Brain pericyte (primary cell): Measurements from ENCODE around the gene PSME4.
"Not testable (repeated sequence)": the region's sequence is repeated elsewhere in the genome, so short reads cannot be mapped to it uniquely, and the experiment has no call there.

Experiments used
- DNase-seq: peaks from one replicate; pipeline ENCODE4 v3.0.0-alpha.2; 2012; ENCODE audit warnings: low read depth, low spot score

PSME4 gene

DNA sequence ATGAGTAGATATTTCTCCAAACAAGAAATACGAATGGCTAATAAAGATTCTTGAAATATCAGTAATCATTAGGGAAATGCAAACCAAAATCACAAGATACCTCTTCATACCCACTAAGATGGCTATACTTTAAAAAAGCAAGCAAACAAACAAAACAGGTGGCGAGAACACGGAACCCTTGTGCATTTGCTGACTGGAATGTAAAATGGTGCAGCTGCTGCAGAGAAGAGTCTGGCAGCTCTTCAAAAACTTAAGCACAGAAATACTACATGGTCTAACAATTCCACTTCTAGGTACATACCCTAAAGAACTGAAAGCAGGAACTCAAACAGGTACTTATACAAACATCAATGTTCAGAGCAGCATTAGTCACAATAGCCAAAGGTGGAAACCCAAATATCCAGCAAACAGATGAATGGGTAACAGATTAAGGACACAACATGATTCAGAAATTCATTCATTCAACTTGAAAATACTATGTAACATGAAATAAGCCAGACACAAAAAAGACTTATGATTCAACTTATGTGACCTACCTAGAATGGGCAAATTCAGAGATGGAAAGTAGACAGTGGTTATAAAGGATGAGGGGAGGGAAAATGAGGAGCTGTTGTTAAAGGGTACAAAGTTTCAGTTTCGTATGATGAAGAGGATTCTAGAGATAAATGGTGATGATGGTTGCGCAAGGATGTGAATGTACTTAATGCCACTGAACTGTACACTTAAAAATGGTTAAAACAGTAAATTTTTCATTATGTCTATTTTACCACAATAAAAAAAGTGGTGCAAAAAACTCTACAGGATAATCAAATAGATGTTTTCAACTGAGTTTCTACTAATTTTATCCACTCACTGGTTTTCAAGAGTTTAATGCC lies 84.2 kb downstream of the PSME4 start:
- DNase-seq: no peak

DNA sequence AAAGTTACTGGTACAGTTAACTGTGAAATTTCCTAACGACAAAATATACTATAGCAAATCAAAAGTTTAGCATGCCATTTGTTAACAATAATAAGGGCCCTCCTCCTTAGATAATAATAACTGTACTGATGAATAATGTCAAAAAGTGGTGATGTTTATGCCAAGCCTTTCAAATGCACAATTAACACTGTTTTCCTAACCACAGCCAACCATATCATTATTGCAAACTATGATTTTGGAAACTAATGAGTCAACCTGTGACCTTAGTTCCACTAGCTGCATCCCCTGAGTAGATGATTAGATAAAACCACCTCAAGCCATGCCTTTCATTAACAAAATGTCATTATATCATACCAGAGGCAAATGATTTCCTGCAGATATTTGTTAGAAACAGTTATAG lies 85.9 kb downstream of the PSME4 start:
- DNase-seq: no peak

DNA sequence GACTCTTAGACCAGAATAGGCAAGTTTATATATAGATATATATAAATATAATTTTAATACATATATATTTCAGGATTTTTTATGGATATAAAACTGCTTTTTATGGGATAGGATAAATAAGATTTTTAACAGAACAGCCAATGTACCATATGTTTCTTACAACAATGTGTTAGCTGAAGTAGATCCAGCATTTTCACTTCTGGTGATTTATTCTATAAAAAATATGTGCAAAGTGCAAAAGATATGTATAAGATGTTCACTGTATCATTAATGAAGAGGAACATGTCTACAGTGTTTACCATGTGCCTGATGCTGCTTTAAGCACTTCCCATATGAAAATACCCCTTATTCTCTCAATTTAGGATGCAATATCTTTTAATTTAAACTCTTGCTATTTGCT lies 88.8 kb downstream of the PSME4 start:
- no peak for DNase-seq

DNA sequence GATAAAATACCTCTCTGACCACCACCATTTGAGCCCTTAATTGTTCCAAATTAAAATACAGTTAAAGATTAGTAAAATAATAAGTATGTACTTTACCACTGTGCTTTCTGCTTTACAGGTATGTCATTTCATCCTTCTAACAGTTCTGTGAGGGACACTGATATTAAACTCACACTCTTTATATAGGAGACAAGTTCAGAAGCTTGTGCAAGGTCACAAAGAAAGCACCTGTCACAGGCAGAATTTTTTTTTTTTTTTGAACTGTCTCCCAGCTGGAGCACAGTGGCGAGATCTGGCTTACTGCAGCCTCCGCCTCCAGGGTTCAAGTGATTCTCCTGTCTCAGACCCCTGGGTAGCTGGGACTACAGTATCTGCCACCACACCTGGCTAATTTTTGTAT lies 89.4 kb downstream of the PSME4 start:
- DNase-seq: no peak

DNA sequence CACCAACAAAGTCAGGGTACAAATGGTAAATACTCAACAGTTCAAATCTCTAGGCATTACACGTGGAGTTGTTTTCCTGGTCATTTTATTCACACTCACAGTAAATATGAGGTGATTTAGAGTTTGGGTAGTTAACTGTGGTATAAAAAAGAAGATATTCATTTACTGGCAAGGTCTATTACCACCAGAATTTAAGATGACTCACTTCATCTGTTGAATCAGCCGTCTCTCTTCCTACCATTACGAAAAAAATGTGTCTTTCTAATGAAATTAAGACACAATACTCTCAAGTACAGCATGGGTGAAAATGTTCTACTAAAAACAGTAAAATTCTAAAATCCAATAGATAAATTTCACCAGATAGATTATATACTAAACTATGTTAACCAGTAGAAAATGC lies 90.0 kb downstream of the PSME4 start:
- DNase-seq: no peak

DNA sequence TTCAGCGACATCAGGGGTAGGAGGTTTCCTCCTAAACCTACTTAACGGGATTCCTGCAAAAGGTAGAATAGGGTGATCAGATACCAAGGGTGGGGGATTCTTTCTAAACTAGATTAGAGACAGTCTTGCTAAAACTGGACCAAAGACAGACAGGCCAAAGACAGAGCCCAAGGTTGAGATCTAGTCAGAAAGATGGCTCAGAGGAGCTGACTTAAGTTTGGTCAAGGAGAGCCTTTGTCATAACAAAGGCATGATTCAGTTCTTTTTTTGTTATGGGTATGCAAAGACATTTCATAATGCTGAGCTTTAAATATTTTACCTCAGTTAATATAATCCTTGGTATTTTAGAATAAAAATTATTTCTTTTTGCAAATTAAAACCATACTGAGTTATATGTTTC lies 93.2 kb downstream of the PSME4 start:
- no peak for DNase-seq

DNA sequence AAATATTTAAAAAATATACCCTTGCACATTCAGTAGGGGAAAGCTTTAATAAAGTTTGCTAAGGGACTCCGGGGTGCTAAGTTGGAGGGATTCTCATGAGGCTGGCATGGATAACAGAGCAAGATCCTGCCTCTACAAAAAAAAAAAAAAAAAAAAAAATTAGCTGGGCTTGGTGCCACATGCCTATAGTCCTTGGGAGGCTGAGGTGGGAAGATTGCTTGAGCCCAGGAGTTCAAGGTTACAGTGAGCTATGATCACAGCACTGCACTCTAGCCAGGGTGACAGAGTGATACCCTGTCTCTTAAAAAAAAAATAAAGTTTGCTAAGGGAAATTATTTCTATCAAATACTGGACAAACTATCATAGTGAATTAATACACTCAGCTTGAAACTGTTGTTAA lies 93.7 kb downstream of the PSME4 start:
- DNase-seq: no peak

DNA sequence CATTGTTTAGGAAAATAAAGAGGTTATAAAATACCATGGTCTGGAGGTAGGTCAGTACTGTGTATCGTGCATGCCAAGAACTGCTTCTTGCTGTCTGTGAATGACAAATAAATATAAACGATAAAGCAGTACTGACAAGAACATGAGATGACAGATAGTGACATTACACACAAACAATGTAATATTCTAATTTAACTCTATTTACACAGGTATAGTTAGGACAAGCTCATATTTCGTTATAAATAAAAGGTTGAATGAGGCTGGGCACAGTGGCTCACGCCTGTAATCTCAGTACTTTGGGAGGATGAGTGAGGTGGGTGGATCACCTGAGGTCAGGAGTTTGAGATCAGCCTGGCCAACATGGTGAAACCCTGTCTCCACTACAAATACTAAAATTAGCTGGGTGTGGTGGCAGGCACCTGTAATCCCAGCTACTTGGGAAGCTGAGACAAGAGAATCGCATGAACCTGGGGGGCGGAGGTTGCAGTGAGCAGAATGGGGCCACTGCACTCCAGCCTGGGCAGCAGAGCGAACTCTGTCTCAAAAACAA lies 96.3 kb downstream of the PSME4 start:
- DNase-seq: no peak

DNA sequence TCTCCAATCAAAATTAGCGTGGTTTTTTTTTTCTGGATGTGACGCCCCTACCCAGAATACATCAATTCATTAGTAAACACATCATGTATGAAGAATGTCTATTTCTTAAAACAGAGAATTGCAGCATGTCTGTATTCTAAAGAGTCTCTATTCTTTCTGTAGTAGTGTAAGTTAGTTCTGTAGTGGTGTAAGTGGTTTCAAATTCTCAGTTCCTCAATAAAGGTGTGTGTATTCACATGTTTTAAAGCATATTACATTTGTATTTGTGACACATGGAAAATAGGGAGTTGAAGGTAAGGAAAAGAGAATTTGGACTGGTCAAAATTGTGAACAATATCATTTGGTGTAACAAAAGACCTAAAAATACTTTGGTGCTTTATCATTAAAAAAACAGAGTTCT lies 103.0 kb downstream of the PSME4 start:
- DNase-seq: no peak

DNA sequence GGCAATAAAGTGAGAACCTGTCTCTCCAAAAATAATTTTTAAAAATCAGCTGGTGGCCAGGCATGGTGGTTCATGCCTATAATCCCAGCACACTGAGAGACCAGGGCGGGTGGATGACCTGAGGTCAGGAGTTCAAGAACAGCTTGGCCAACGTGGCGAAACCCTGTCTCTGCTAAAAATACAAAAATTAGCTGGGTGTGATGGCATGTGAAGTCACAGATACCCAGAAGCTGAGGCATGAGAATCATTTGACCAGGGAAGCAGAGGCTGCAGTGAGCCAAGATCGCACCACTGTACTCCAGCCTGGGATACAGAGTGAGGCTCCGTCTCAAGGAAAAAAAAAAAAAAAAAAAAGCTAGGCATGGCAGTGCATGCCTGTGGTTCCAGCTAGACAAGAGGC lies 103.6 kb downstream of the PSME4 start:
- DNase-seq: no peak

DNA sequence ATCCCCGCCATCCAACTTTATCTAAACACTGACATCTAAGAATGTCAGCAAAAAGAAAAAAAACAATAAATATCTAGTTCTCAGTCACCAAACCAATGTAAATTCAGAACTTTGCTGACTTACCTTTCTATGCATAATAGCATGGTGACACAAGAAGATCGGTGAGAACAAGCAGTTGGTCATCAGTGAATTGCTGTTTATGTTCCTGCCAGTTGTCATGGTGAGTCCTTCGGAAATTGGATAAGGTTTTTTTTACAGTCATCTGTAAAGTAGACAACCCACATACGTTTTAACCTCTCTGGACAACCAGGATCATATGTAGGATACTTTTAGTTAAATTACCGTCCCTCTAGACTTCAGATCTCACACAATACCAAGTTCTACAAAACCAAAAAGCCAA lies 104.8 kb downstream of the PSME4 start:
- no peak for DNase-seq

DNA sequence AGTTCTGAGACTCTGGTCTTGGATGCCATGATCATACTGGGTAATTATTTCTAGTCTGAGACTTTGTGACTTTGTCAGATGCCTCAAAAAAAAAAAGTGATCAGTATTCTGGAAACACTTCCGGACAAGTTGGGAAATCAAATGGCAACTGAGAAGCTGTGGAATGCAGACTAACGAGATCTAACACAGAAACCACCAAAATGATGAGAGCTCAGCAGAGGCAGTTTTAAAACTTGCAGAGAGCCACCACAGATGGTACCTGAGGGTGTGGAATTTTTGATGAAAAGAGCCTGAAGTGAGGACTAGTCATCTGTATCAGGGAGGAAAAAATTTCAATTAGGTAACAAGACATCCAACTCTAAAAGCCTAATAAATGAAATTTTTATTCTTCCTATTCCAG lies 105.5 kb downstream of the PSME4 start:
- DNase-seq: no peak

DNA sequence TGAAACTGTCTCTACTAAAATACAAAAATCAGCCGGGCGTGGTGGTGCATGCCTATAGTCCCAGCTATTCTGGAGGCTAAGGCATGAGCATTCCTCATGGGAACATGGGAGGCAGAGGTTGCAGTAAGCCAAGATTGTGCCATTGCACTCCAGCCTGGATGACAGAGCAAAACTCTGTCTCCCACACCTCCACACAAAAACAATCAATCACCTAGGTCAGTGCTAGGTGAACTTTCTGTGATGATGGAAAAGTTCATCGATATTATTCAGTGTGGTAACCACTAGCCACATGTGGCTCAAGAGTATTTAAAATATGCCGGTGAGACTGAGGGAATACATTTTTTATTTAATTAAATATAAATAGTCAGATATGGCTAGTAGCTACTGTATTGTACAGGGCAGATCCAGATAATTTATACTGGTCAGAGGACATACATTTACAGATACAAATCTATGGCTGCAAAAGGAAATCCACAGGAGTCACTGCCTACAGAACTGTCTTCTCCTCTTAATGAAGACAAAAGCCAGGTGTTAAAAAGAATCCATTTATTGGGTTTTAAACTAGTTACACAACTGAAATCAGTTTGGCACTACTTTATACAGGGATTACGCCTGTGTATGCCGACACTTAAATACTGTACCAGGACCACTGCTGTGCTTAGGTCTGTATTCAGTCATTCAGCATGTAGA lies 107.1 kb downstream of the PSME4 start:
- no peak for DNase-seq

DNA sequence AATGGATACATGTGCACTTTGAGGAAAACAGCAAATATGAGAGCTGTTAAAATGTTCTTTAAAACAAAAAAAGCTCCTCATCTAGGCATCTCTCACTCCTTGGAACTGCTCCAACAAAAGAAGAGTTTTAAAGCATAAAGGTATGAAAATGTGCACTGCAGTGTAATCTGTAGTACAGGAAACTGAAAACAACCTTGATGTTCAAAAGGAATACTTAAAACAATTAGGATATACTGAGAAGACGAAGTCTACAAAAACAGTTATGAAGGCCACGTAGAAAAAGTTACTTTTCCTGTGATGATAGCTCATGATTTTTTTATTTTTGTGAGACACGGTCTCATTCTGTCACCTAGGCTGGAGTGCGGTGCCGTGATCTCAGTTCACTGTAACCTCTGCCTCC lies 109.0 kb downstream of the PSME4 start:
- DNase-seq: no peak

DNA sequence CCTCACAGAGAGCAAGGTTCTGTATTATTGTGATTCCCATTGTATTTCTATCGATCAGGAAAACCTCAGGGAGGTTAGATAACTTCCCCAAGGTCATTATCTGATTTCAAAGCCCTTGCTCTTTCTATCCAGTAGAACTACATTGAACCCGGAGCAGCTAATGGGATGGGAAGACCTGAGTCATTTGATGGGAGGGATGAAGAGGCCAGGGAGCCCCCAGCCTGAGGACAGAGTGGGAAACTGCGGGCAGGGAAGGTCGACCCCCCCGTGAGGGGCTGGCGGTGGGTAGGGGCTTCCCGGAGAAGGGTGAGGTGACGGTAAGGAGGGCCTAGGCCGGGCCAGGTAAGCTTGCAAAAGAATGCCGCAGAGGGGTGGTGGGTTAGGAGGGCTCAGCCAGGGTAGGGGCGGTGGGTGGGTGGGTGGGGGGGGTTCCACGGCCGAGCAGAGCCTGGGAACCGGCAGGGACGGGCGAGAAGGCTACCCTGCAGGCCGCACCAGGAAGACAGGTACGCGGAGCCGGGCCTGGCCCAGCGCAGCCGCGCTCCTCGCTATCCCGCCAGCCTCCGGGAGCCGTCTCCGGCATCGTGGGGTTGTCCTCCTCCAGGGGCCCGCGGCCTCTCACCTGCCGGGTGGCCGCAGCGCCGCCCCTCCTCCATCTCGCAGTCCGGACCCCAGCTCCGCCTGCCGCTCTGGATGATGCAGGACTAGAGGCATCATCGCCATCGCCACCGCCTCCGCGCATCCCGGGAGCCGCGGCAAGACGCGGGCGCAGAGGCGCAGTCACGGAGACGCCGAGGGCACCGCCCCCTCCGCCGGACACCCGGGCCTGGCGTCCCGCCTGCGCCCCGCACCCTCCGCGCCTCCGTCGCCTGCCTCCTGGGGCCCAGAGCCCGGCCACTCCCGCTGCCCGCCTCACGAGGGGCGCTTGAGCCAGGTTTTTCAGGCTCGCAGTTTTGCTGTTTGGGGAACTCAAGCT lies 111.3 kb downstream of the PSME4 start, which contains the start of gene GPR75:
GPR75 (minus strand) TSS at position 762 of the 976 bp plus-strand sequence. CDS start 5,211 bp downstream, outside the sequence.
- DNase-seq: no peak

DNA sequence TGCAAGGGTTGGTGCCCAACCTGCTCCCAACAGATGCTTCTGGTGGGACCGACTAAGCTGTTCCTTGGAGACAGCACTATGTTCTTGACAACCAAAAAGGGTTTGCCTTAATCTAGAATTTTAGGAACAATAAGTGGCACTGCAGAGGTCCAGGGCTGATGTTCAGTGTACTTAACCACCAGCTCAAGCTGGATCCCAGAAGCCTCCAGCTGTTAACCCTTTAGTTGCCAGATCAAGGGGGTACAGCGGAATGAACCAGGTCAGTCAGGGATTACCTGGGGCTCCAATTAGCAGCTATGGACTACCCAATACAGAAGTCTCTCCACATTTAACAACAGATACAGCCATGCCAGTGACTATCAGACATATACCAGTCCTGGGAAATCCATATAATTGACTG lies 114.5 kb downstream of the PSME4 start:
- DNase-seq: no peak

DNA sequence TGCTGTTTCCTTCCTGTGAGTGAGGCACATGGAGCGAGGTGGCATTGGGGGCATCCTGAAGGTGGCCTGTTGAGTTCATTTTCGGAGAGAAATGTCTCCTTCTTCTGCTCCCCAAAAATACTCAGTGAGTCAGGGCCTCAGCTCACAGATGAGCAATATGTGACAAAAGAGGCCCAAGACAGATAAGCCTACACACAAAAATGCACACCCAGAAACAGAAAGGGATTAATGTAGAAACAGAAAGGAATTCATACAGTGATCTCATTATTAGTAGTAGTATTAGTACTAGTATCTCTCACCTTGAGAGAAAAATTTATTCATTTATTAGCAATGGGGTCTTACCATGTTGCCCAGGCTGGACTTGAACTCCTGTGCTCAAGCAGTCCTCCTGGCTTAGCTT lies 116.1 kb downstream of the PSME4 start:
- DNase-seq: no peak

DNA sequence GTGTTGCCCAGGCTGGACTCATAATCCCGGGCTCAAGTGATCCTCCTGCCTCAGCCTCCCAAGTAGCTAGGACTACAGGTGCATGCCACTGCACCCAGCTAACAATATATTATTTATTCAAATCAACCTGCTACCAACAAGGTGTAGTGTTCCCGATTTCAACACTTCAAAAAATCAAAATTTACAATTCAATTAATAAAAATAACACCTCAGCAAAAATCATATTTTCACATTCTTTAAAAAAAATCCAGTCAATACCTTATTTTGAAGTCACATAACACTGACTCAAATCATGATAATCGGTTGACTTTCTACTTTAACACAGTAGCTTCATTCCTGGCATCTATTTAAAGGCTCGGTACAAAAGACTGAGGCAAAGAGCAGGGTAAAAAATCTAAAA lies 118.3 kb downstream of the PSME4 start:
- no peak for DNase-seq

DNA sequence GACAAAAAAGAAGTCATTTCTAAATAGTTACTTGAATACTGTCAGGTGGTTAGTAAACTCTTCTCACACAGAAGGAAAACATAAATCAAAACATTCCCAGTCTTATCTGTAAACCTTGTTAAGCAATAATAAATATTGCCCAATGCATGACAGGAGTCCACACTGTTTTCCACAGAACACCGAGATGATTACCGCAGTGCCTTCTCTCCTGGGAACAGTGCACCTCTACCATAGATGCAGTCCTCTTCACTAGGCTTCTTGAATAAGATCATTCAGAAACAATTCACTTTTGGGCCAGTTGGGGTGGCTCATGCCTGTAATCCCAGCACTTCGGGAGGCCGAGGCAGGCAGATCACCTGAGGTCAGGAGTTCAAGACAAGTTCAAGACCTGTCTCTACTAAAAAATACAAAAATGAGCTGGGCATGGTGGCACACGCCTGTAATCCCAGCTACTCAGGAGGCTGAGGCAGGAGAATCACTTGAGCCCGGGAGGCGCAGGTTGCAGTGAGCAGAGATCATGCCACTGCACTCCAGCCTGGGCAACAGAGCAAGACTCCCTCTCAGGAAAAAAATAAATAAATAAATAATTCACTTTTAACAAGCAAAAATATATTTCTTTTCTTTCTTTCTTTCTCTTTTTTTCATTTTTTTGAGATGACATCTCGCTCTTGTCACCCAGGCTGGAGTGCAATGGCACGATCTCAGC lies 119.6 kb downstream of the PSME4 start:
- DNase-seq: not testable (repeated sequence)

DNA sequence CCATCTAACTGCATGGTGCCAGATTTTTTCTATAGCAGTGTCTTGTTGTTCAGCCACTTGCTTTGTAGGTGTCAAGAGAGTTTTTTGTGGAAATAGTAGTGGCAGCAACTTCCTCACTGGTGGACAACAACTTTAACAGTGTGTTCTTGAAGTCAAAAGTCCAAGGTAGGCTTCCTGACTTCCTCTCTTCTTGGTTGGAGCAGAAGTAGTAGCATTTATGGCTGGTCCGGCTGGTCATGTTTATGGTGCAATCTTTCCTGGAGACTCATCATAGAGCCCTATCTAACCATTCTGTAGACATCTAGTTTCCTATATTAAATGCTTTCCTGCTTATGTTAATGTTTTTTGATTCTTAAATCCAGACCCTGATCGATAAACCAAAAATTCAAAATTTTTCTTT lies 122.7 kb downstream of the PSME4 start:
- no peak for DNase-seq

DNA sequence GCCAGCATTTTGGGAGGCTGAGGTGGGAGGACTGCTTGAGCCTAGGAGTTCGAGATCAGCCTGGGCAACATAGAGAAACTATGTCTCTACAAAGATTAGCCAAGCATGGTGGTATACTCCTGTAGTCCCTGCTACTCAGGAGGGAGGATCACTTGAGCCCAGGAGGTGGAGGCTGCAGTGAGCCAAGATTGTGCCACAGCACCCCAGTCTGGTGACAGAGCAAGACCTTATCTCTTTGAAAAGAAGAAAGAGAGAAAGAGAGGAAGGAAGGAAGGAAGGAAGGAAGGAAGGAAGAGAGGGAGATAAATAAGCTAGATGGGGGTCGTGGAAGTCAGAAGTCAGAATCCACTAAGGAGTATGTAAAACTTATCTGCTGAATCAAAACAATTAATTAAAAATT lies 127.2 kb downstream of the PSME4 start:
- DNase-seq: no peak
